Panc1 (cell line): Measurements from ENCODE around the gene PAX2. TPM values are rescaled to one million over a fixed set of nuclear protein-coding genes. Genes with fewer than 3 reads are reported as not detected.
A peak's percentile ranks its signal among the peaks of the same experiment; 100 is the strongest.

Experiments used
- ATAC-seq: fragments of 200-7000 bp; cut with Tn5 transposase; 2 replicates; pipeline ENCODE4 v1.9.1; 2020; ENCODE audit warnings: mild to moderate bottlenecking, moderate library complexity
- BruUV-seq: library from RNA; stranded (reverse); fragments of 400-500 nt; replicated peaks from 2 replicates; lab custom pipeline; 2021; lab: Mats Ljungman, UMichigan
- CTCF ChIA-PET: fragments of 300-600 bp; sonication (Branson Sonifier 250); formaldehyde crosslinking; loops from one replicate; lab custom pipeline; 2022; ENCODE audit warnings: antibody characterized with exemption; lab: Charles Lee
- POLR2A ChIA-PET: fragments of 300-600 bp; sonication (Branson Sonifier 250); formaldehyde crosslinking; loops from one replicate; lab custom pipeline; 2022; ENCODE audit warnings: antibody characterized with exemption; lab: Charles Lee
- DNase-seq: peaks from one replicate; pipeline ENCODE4 v3.0.0-alpha.2; 2010; ENCODE audit warnings: low read depth, low spot score
- H3K27ac ChIP-seq: 2 replicates; pipeline ENCODE4 v1.5.1; 2011; ENCODE audit warnings: mild to moderate bottlenecking, low read length, inconsistent platforms
- H3K27me3 ChIP-seq: fragments of 200-500 bp; sonication (Bioruptor generic); 2 replicates; pipeline ENCODE4 v1.6.0; 2014; ENCODE audit warnings: low read length, inconsistent platforms; ENCODE audit not compliant: control insufficient read depth, insufficient read depth
- H3K36me3 ChIP-seq: fragments of 200-500 bp; sonication (Bioruptor generic); 2 replicates; pipeline ENCODE4 v1.5.1; 2014; ENCODE audit warnings: inconsistent platforms, mild to moderate bottlenecking, low read length, moderate library complexity; ENCODE audit not compliant: control insufficient read depth, insufficient read depth
- H3K4me1 ChIP-seq: 2 replicates; pipeline ENCODE4 v1.5.1; 2011; ENCODE audit warnings: inconsistent platforms, mild to moderate bottlenecking, low read length, moderate library complexity; ENCODE audit not compliant: control insufficient read depth, insufficient read depth
- H3K4me3 ChIP-seq, 2 experiments: 2 replicates each; pipeline ENCODE4 v1.5.1; 2011 to 2012; ENCODE audit warnings: low read depth in 2 of 2, low read length in 2 of 2, mild to moderate bottlenecking in 2 of 2, inconsistent platforms in 1 of 2, moderate library complexity in 1 of 2
- H3K9me3 ChIP-seq: fragments of 200-500 bp; sonication (Bioruptor generic); 2 replicates; pipeline ENCODE4 v1.5.1; 2014; ENCODE audit warnings: low read depth, mild to moderate bottlenecking, inconsistent platforms, low read length, moderate library complexity; ENCODE audit not compliant: control insufficient read depth, insufficient read depth
- POLR2AphosphoS5 ChIP-seq: IDR thresholded peaks from 2 replicates; pipeline ENCODE4 v1.6.1; 2012; ENCODE audit warnings: mild to moderate bottlenecking, low read depth, low read length, moderate library complexity
- REST ChIP-seq, 2 experiments: IDR thresholded peaks; 2 replicates each; pipeline ENCODE4 v1.6.1; 2011 to 2012; ENCODE audit warnings: low read depth in 2 of 2, control low read depth in 1 of 2, low read length in 1 of 2, mild to moderate bottlenecking in 1 of 2, moderate library complexity in 1 of 2; ENCODE audit not compliant: insufficient read depth in 1 of 2
- SIN3A ChIP-seq: IDR thresholded peaks from 2 replicates; pipeline ENCODE4 v1.6.1; 2012; ENCODE audit warnings: low read depth, mild to moderate bottlenecking, low read length, moderate library complexity, borderline replicate concordance; ENCODE audit not compliant: insufficient read depth
- TCF7L2 ChIP-seq: IDR thresholded peaks from 2 replicates; pipeline ENCODE4 v1.6.1; 2011; ENCODE audit warnings: mild to moderate bottlenecking, low read depth, low read length, inconsistent platforms
- in situ Hi-C: cut with HindIII; loops from 2 replicates; pipeline ENCODE4 v1.10.0; 2016; ENCODE audit warnings: low sequenced_read_pairs, low pct_unique_long_range_greater_than_20kb
- intact Hi-C: fragments of 100-400 bp; cut with micrococcal nuclease; formaldehyde crosslinking; loops from one replicate; pipeline ENCODE4 v1.10.0; 2022; ENCODE audit not compliant: unreplicated experiment
- total RNA-seq: library from RNA; stranded (reverse); gene quantifications from one replicate; pipeline ENCODE4 v1.2.1, GENCODE V29; 2021; ENCODE audit not compliant: unreplicated experiment
- TF ChIP-seq, protein P1 (sequence below): fragments of 450-650 bp; IDR thresholded peaks from 2 replicates; pipeline ENCODE4 v1.5.1; 2017; ENCODE audit warnings: mild to moderate bottlenecking

The PAX2 gene
- total RNA-seq, 1 experiment from 2014 or later, result 72.3 TPM

DNA sequence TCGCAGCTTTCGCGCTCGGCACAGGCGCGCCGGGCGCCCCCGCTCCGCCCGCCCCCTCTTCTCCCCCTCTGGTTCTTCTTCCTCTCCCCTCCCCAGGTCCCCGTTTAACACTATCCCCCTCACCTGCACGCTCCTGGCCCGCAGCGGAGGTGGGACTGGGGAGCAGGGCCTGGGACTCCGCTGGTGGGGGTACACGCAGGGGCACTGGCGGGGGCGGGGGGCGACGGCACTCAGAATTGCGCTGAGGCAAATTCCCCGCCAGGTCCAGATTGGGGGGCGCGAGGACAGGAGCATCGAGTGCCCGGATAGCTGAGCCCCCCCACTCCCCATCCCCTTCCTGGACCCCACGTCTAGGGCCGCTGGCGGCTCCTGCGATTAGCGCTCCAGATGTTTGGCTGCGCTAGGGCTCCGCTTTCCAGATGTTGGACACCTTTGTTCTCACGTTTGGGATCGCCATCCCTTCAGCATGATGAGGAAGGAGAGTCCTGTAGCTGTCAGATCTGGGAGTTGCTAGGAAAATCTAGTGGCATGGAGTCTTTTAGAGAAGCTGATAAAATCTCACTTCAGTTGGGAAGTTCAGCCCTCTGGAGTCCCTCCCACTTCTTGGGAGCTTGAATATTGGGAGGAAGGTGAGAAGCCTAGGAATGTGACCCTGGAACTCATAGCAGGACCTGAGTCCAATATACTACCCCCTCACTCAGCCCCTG, 31.4 kb upstream of the PAX2 start:
- BruUV-seq, result no TSS peak
- in situ Hi-C loops, result no loop called here
- intact Hi-C loops, result no loop called here
- CTCF ChIA-PET, result no interaction called here
- TF ChIP-seq SIN3A (no peak), REST (IDR thresholded peaks at IDR 0.05; ENCODE audit: insufficient read depth in 1 of 2, low read depth in 2 of 2, low read length in 1 of 2) (no peak)
- no peak for DNase-seq
- Histone ChIP-seq H3K4me1 (peaks cover 13% of the 10 kb centered on the region), H3K36me3 (no peaks in the 10 kb centered on the region), H3K4me3 (peak overlapping the region; percentile 37 to 52), H3K27ac (no peak overlapping the region), H3K27me3 (no peaks in the 10 kb centered on the region), H3K9me3 (no peaks in the 10 kb centered on the region)
- POLR2A ChIA-PET, result no interaction called here
- no peak for ATAC-seq

GRCh38 chr10:100714566-100714950, 30.8 kb upstream of the PAX2 start:
- intact Hi-C loops, result no loop called here
- H3K4me3 ChIP-seq, result no peak overlapping the region
- no peaks in the 10 kb centered on the region for H3K27me3 ChIP-seq
- no peak overlapping the region for H3K27ac ChIP-seq
- ChIA-PET CTCF (no interaction called here), POLR2A (no interaction called here)
- DNase-seq (no peak), ATAC-seq (no peak)
- no TSS peak for BruUV-seq
- H3K9me3 ChIP-seq, result no peaks in the 10 kb centered on the region
- H3K4me1 ChIP-seq, result peaks cover 13% of the 10 kb centered on the region
- TF ChIP-seq, protein P1, sequence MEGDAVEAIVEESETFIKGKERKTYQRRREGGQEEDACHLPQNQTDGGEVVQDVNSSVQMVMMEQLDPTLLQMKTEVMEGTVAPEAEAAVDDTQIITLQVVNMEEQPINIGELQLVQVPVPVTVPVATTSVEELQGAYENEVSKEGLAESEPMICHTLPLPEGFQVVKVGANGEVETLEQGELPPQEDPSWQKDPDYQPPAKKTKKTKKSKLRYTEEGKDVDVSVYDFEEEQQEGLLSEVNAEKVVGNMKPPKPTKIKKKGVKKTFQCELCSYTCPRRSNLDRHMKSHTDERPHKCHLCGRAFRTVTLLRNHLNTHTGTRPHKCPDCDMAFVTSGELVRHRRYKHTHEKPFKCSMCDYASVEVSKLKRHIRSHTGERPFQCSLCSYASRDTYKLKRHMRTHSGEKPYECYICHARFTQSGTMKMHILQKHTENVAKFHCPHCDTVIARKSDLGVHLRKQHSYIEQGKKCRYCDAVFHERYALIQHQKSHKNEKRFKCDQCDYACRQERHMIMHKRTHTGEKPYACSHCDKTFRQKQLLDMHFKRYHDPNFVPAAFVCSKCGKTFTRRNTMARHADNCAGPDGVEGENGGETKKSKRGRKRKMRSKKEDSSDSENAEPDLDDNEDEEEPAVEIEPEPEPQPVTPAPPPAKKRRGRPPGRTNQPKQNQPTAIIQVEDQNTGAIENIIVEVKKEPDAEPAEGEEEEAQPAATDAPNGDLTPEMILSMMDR, result no peak
- TF ChIP-seq SIN3A (no peak), TCF7L2 (no peak), REST (IDR thresholded peaks at IDR 0.05; ENCODE audit: insufficient read depth in 1 of 2, low read depth in 2 of 2, low read length in 1 of 2) (no peak), POLR2AphosphoS5 (no peak)
- H3K36me3 ChIP-seq, result no peaks in the 10 kb centered on the region
- in situ Hi-C loops, result no loop called here
